Activated CD8-positive, alpha-beta memory T cell treated with anti-CD3 and anti-CD28 coated beads, Interleukin-2, amount 50 U/mL, for 1 hour (primary cell): Measurements from ENCODE around the gene CFAP73.

Experiments used
- DNase-seq: peaks from one replicate; pipeline ENCODE4 v3.0.0-alpha.2; 2020; ENCODE audit errors: extremely low read depth

Gene CFAP73

DNA sequence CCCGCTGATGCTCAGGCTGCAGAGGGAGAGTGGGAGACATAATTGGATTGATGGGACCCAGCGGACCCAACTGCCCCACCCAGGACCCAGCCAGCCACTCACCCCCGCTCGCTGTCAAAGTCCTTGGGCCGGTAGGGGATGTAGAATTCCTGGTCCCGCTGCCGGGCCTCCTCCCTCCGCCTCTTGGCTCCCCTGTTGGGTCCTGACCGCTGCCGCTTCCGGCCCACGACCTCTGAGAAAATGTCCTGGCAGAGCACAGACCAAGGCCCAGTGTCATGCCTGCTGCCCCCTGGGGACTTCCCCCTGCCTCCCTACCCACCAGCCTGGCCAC is 13.5 kb downstream of the CFAP73 start:
- DNase-seq: no peak

DNA sequence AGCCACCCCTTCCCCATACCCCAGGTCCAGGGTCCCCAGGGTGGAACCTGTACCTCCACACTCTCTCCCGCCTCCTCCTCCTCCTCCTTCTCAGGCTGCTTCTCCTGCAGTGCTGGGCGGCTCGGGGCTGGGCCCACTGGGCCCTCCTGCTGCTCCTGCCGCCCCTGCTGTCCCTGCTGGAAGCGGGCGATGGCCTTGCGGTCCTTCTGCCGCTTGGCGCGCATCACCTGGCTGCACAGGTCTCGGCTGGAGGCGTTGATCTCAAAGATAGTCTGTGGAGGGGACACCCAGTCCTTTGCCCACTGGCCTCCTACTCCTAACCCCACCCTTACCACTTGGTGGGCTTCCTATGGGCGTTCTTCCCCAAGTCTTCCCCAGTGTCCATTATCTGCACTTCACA is 14.5 kb downstream of the CFAP73 start:
- DNase-seq: no peak

GRCh38 chr12:113165521-113166450 is 16.3 kb downstream of the CFAP73 start:
- no peak for DNase-seq

DNA sequence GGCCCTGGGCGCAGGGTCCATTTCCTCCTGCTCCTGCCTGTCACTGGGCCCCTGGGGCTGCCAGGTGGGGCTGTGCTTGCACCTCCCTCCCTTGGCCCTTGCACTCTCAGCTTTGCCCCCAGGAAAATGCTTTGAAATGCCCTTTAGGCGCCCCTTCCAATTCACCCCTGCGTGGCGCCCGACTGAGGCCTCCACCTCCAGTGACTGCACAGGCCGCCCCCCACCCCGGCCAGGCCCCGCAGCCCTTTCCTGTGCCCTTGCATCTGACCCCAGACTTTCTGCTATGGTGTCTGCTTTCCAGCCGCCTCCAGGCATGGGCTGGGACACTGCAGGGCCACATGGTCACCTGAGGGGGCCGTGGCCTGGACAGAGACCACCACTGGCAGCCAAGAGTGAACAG is 18.3 kb downstream of the CFAP73 start:
- DNase-seq: no peak

DNA sequence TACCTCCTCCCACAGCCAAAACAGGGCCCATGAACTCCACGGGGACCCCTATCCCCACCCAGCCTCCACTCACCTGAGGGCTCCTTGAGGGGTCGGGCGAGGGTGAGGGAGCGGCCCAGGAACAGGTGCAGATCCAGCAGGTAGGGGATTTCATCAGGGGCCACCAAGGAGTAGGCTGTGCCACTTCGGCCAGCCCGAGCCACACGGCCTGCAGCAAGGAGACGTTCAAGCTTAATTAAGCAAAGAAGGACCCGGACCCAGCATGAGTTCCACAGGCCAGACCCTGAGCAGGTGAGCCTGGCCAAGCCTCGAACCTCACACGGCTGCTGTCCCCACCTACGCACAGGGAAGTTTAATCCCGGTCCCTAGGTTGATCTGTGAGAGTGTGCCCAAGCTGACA is 20.2 kb downstream of the CFAP73 start:
- DNase-seq: no peak

DNA sequence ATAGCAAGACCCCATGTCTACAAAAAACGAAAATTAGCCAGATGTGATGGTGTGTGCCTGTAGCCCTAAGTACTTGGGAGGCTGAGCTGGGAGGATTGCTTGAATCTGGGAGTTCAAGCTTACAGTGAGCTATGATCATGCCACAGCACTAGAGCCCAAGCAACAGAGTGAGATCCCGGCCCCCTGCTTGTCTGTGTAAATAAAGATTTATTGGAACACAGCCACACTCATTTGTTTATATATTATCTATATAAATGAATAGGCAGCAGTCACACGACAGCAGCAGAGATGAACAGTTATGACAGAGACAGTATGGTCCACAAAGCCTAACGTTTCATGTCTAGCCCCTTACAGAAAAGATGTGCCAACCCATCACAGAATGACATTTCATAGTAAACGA is 20.9 kb downstream of the CFAP73 start:
- no peak for DNase-seq

GRCh38 chr12:113170926-113171325 is 21.4 kb downstream of the CFAP73 start:
- DNase-seq: no peak

- no peak for DNase-seq
These were observed 22.0 kb downstream of the CFAP73 start for GRCh38 chr12:113171543-113171942.

GRCh38 chr12:113172185-113172584 is 22.7 kb downstream of the CFAP73 start:
- no peak for DNase-seq

- DNase-seq: no peak
These were observed 23.7 kb downstream of the CFAP73 start for GRCh38 chr12:113173081-113173698.

- no peak for DNase-seq
These were observed 25.2 kb downstream of the CFAP73 start for GRCh38 chr12:113174461-113175384.

- no peak for DNase-seq
These were observed 29.5 kb downstream of the CFAP73 start for GRCh38 chr12:113179023-113179422.

- no peak for DNase-seq
These were observed 30.8 kb downstream of the CFAP73 start for GRCh38 chr12:113180333-113180732.

DNA sequence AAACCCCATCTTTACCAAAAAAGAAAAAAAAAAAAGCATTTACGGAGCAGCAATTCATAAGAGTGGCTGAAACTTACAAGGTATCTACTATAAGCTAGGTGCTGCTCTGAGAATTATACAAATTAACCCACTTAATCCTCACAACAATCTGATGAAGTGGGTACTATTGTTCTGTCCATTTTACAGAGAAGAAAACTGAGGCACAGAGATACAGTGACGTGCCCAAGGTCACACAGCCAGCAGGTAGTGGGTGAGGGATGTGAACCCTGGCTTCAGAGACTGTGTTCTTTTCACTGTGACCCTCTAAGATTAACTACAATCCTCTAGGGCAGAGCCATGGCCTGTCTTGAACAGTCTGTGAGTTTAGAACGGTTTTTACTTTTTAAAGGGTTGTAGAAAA is 32.5 kb downstream of the CFAP73 start:
- DNase-seq: no peak

- DNase-seq: no peak
These were observed 33.6 kb downstream of the CFAP73 start for GRCh38 chr12:113183030-113183589.

DNA sequence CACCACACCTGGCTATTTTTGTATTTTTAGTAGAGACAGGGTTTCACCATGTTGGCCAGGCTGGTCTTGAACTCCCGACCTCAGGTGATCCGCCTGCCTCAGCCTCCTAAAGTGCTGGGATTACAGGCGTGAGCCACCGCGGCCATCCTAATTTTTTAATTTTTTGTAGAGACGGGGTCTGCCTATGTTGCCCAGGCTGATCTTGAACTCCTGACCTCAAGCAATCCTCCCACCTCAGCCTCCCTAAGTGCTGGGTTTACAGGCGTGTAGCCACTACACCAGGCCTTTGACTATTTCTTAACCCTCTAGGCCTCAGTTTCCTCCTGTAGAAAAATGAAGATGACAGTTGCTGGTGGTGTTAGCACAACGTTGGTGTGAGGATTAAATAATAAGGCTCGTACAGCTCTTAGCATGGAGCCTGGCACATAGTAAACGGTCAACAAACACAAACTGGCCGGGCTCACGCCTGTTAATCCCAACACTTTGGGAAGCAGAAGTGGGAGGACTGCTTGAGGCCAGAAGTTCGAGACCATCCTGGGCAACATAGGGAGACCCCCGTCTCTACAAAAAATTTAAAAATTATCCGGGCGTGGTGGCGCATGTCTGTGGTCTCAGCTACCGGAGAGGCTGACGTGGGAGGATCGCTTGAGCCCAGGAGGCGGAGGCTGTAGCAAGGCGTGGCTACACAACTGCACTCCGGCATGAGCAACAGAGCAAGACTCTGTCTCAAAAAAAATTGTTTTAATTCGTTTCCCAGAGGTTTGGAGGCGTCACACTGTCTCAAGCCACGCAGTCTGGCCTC is 34.8 kb downstream of the CFAP73 start:
- DNase-seq: no peak

DNA sequence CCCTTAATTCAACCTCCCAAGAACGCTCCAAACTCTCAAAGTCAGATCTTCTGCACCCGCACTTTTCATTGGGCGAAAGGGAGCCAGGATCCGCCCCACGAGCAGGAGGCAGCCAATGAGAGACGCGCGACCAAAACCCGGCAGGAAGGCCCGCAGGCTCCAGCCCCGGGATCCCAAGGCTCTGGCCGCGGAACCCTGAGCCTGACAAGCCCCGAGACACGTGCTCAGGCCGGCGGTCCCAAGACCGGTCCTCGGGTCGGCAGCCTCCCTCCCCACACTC is 35.3 kb downstream of the CFAP73 start:
- DNase-seq: peak; percentile 60

DNA sequence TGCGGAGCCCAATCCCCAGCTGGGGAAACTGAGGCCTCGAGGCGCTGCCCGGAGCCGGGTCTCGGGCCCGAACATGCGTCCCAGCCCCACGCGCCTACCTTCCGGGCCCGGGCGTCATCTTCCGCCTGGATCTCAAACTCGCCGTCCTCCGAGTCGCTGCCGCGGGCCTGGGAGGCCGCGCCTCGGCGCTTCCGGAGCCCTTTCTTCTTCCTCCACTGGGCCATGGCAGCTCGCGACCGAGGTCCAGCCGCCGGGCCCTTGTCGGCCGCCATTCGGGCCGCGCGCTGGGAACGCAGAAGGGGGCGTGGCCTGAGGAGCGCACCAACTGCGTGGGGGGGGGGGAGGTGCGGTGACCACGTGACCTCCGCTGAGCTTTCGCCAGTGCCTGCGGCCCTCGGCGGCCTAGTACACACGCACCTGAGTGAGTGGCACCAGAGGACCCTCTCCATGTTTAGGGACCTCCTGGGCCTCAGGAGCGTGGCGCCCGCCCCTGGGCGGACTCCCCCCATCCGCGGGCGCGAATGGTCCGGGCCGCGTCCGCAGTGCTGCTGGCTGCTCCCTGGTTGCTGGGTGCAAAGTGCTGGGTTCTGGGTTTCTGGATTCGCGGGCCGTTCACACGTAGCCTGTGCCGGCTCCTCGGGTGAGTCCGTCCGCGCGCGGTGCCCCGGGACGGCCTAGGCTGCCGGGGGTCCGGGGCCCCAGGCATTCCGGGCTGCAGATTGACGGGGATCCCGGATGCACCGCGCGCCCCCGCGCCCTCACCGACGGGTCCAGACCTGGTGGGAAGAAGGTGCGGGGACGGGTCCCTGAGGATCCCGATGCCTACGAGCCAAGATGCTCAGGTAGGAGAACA is 35.9 kb downstream of the CFAP73 start, which contains the start of the genes DDX54 and RITA1:
DDX54 (minus strand) TSS at position 299 of the 853 bp plus-strand sequence; CDS start at position 272, 27 bp downstream.
RITA1 (plus strand) TSS at position 542 of the 853 bp plus-strand sequence. CDS start 1,026 bp downstream, outside the sequence.
- DNase-seq: peak; percentile 36

- DNase-seq: no peak
These were observed 36.5 kb downstream of the CFAP73 start for GRCh38 chr12:113186033-113186365.

GRCh38 chr12:113186666-113187325 is 37.3 kb downstream of the CFAP73 start:
- no peak for DNase-seq
